Sigmoid colon (tissue), 7 donors: ENCODE measurements around the gene C5. TPM values are rescaled to one million over a fixed set of nuclear protein-coding genes. Genes with fewer than 3 reads are reported as not detected.
"Not testable (repeated sequence)": the region's sequence is repeated elsewhere in the genome, so short reads cannot be mapped to it uniquely, and the experiment has no call there.

Experiments used
- DNase-seq: peaks from one replicate; pipeline ENCODE4 v3.0.0-alpha.2; 2019
- H3K27ac ChIP-seq, 4 donors: fragments of 200-600 bp; sonication (generic); one replicate each; pipeline ENCODE4 v1.5.1; 2016 to 2019; ENCODE audit warnings: mild to moderate bottlenecking in 1 of 4
- H3K27me3 ChIP-seq, 3 donors: fragments of 200-600 bp; sonication (generic); one replicate each; pipeline ENCODE4 v1.5.1; 2019; ENCODE audit warnings: mild to moderate bottlenecking in 1 of 3
- H3K36me3 ChIP-seq, 4 donors: fragments of 200-600 bp; sonication (generic); one replicate each; pipeline ENCODE4 v1.5.1; 2016 to 2019
- H3K4me1 ChIP-seq, 4 donors: fragments of 200-600 bp; sonication (generic); one replicate each; pipeline ENCODE4 v1.5.1; 2017 to 2019
- H3K4me3 ChIP-seq, 4 donors: fragments of 200-600 bp; sonication (generic); one replicate each; pipeline ENCODE4 v1.5.1; 2017 to 2019; ENCODE audit warnings: mild to moderate bottlenecking in 2 of 4, moderate library complexity in 1 of 4
- H3K9me3 ChIP-seq, 4 donors: fragments of 200-600 bp in 3 of 4; sonication (generic) in 3 of 4; one replicate each; pipeline versions ENCODE4 v1.5.1 to v1.6.1; 2013 to 2019
- CTCF ChIP-seq, 4 experiments: fragments of 450-650 bp in 3 of 4; fragments of 200-600 bp in 1 of 4; IDR thresholded peaks; one replicate each; pipeline ENCODE4 v1.5.1; 2016 to 2019; ENCODE audit warnings: antibody characterized with exemption in 4 of 4, mild to moderate bottlenecking in 3 of 4, moderate library complexity in 2 of 4
- EP300 ChIP-seq, 4 donors: sonication (generic); formaldehyde crosslinking; IDR thresholded peaks; one replicate each; pipeline ENCODE4 v1.6.1; 2017; ENCODE audit warnings: antibody characterized with exemption in 4 of 4
- POLR2A ChIP-seq, 2 donors: fragments of 450-650 bp; IDR thresholded peaks; one replicate each; pipeline ENCODE4 v1.6.1; 2016; ENCODE audit warnings: antibody characterized with exemption in 2 of 2, mild to moderate bottlenecking in 2 of 2, moderate library complexity in 2 of 2
- POLR2AphosphoS5 ChIP-seq, 4 donors: sonication (generic); formaldehyde crosslinking; IDR thresholded peaks; one replicate each; pipeline ENCODE4 v1.6.1; 2017; ENCODE audit warnings: antibody characterized with exemption in 4 of 4
- WGBS, 2 donors: extraction: QIAGEN DNeasy Blood & Tissue Kit; methylation state at CpG; one replicate each; pipeline ENCODE4 v1.1.7; 2013; 5-methylcytosine and 5-hydroxymethylcytosine counted together
- intact Hi-C: fragments of 100-400 bp; cut with DNase I; formaldehyde crosslinking; loops from one replicate; pipeline ENCODE4 v1.15.1; 2023
- polyA plus RNA-seq, 3 donors: library from polyadenylated mRNA; stranded (reverse); fragments of 200-250 nt; gene quantifications; one replicate each; pipeline ENCODE4 v1.2.3, GENCODE V29; 2013
- total RNA-seq, 4 donors: library from RNA; depleted of rRNA; stranded (reverse); fragments of >200 nt; gene quantifications; one replicate each; pipeline ENCODE4 v1.1.0, GENCODE V29; 2016
- donor health status: healthy with polysubstance abuse.
- donor health status: Bipolar disorder and iron deficiency.
- donor health status: healthy.

The C5 gene
- total and polyA plus RNA-seq, 7 donors, result under 0.01 to 6.4 (median 4.6) TPM

- no peak overlapping the region for H3K4me3 ChIP-seq
- 51 to 87% methylated on average over 1 of the region's 1 CpG for whole genome bisulfite sequencing, 2 donors
- no peaks in the 10 kb centered on the region for H3K4me1 ChIP-seq
- peaks cover 0 to 24% (median 0%) of the 10 kb centered on the region in 4 donors for H3K36me3 ChIP-seq
- TF ChIP-seq CTCF (IDR thresholded peaks at IDR 0.05) (no peak), POLR2A (IDR thresholded peaks at IDR 0.05) (no peak), POLR2AphosphoS5 (IDR thresholded peaks at IDR 0.05) (no peak), EP300 (IDR thresholded peaks at IDR 0.05) (no peak)
- intact Hi-C loops, result no loop called here
- no peak for DNase-seq
- no peaks in the 10 kb centered on the region for H3K27me3 ChIP-seq
- H3K9me3 ChIP-seq, result no peaks in the 10 kb centered on the region
- H3K27ac ChIP-seq, result no peak overlapping the region
Measured at GRCh38 chr9:120974921-120975320, 75.2 kb downstream of the C5 start.

GRCh38 chr9:120974181-120974580 lies 75.9 kb downstream of the C5 start:
- Histone ChIP-seq H3K27me3 (no peaks in the 10 kb centered on the region), H3K27ac (no peak overlapping the region), H3K36me3 (peaks cover 0 to 18% (median 0%) of the 10 kb centered on the region in 4 donors), H3K4me3 (no peak overlapping the region), H3K4me1 (no peaks in the 10 kb centered on the region), H3K9me3 (no peaks in the 10 kb centered on the region)
- no peak for TF ChIP-seq POLR2A (IDR thresholded peaks at IDR 0.05)
- TF ChIP-seq CTCF (IDR thresholded peaks at IDR 0.05), result no peak
- TF ChIP-seq POLR2AphosphoS5 (IDR thresholded peaks at IDR 0.05), result no peak
- no peak for TF ChIP-seq EP300 (IDR thresholded peaks at IDR 0.05)
- intact Hi-C loops, result no loop called here
- DNase-seq, result no peak
- 95% methylated on average over 2 of the region's 2 CpGs for WGBS, 2 donors

GRCh38 chr9:120971938-120972337 lies 78.1 kb downstream of the C5 start:
- Histone ChIP-seq H3K4me1 (no peaks in the 10 kb centered on the region), H3K27me3 (no peaks in the 10 kb centered on the region), H3K4me3 (no peak overlapping the region), H3K36me3 (peaks cover 0 to 12% (median 0%) of the 10 kb centered on the region in 4 donors), H3K27ac (no peak overlapping the region), H3K9me3 (no peaks in the 10 kb centered on the region)
- DNase-seq, result no peak
- TF ChIP-seq CTCF (IDR thresholded peaks at IDR 0.05) (no peak), POLR2AphosphoS5 (IDR thresholded peaks at IDR 0.05) (no peak), POLR2A (IDR thresholded peaks at IDR 0.05) (no peak), EP300 (IDR thresholded peaks at IDR 0.05) (no peak)
- intact Hi-C loops, result no loop called here

- DNase-seq, H3K36me3 ChIP-seq, H3K27ac ChIP-seq, H3K4me1 ChIP-seq, H3K9me3 ChIP-seq, H3K4me3 ChIP-seq, H3K27me3 ChIP-seq, intact Hi-C loops: not testable (repeated sequence)
- 93 to 96% methylated on average over 9 of the region's 9 CpGs for WGBS, 2 donors
Measured at GRCh38 chr9:120971471-120971870, 78.6 kb downstream of the C5 start.

- no peak for DNase-seq
- Histone ChIP-seq H3K27me3 (no peaks in the 10 kb centered on the region), H3K9me3 (no peaks in the 10 kb centered on the region), H3K4me3 (no peak overlapping the region), H3K36me3 (peaks cover 0 to 5% (median 0%) of the 10 kb centered on the region in 4 donors), H3K27ac (no peak overlapping the region), H3K4me1 (no peaks in the 10 kb centered on the region)
- 81 to 86% methylated on average over 3 of the region's 3 CpGs for WGBS, 2 donors
- TF ChIP-seq POLR2AphosphoS5 (IDR thresholded peaks at IDR 0.05), result no peak
- no peak for TF ChIP-seq POLR2A (IDR thresholded peaks at IDR 0.05)
- no peak for TF ChIP-seq CTCF (IDR thresholded peaks at IDR 0.05)
- TF ChIP-seq EP300 (IDR thresholded peaks at IDR 0.05), result no peak
- intact Hi-C loops, result no loop called here
Measured at GRCh38 chr9:120970244-120970643, 79.8 kb downstream of the C5 start.
